HepG2 (cell line): ENCODE data around the gene SCGB2A2.

Experiments
- CTCF ChIP-seq: sonication (generic); formaldehyde crosslinking; IDR thresholded peaks from 2 replicates; pipeline ENCODE4 v1.5.0; 2020; ENCODE audit warnings: mild to moderate bottlenecking, missing genetic modification reagents, moderate library complexity
- FOXO1 ChIP-seq: sonication (generic); formaldehyde crosslinking; IDR thresholded peaks from 2 replicates; pipeline ENCODE4 v1.4.0; 2020; ENCODE audit warnings: missing genetic modification reagents
- ZNF503 ChIP-seq: sonication (generic); formaldehyde crosslinking; IDR thresholded peaks from 2 replicates; pipeline ENCODE4 v1.4.0; 2020; ENCODE audit warnings: missing genetic modification reagents

- TF ChIP-seq ZNF503 (no peak), FOXO1 (CRISPR knock-in tag) (no peak), CTCF (CRISPR knock-in tag) (no peak)
Observed at GRCh38 chr11:62253999-62254542, 15.9 kb upstream of the SCGB2A2 start.
